Nephron (organoid): ENCODE results near the gene ANO4.
A peak's percentile ranks its signal among the peaks of the same experiment; 100 is the strongest.
"Not testable (repeated sequence)": the region's sequence is repeated elsewhere in the genome, so short reads cannot be mapped to it uniquely, and the experiment has no call there.

Experiments
- H3K27ac Mint-ChIP-seq, 3 experiments: 2 replicates each; pipeline ENCODE4 v1.8.0; 2020; ENCODE audit warnings: mixed read lengths in 3 of 3, mild to moderate bottlenecking in 2 of 3, moderate library complexity in 1 of 3
- H3K27me3 Mint-ChIP-seq: 2 replicates; pipeline ENCODE4 v1.8.0; 2021; ENCODE audit warnings: low read depth, mild to moderate bottlenecking, moderate library complexity, mixed read lengths
- H3K36me3 Mint-ChIP-seq: 2 replicates; pipeline ENCODE4 v1.8.0; 2020; ENCODE audit warnings: low read depth, mixed read lengths
- H3K4me1 Mint-ChIP-seq: 2 replicates; pipeline ENCODE4 v1.8.0; 2020; ENCODE audit warnings: mixed read lengths
- H3K4me3 Mint-ChIP-seq, 3 experiments: 2 replicates each; pipeline ENCODE4 v1.8.0; 2020; ENCODE audit warnings: mild to moderate bottlenecking in 3 of 3, mixed read lengths in 3 of 3, moderate library complexity in 2 of 3
- H3K9me3 Mint-ChIP-seq: 2 replicates; pipeline ENCODE4 v1.8.0; 2020; ENCODE audit warnings: mixed read lengths
- CTCF ChIP-seq, 3 experiments: fragments of 200-600 bp; sonication (generic); IDR thresholded peaks; one replicate each; pipeline ENCODE4 v1.5.0; 2021; ENCODE audit warnings: antibody characterized with exemption in 3 of 3; ENCODE audit not compliant: unreplicated experiment in 3 of 3

ANO4 gene

DNA sequence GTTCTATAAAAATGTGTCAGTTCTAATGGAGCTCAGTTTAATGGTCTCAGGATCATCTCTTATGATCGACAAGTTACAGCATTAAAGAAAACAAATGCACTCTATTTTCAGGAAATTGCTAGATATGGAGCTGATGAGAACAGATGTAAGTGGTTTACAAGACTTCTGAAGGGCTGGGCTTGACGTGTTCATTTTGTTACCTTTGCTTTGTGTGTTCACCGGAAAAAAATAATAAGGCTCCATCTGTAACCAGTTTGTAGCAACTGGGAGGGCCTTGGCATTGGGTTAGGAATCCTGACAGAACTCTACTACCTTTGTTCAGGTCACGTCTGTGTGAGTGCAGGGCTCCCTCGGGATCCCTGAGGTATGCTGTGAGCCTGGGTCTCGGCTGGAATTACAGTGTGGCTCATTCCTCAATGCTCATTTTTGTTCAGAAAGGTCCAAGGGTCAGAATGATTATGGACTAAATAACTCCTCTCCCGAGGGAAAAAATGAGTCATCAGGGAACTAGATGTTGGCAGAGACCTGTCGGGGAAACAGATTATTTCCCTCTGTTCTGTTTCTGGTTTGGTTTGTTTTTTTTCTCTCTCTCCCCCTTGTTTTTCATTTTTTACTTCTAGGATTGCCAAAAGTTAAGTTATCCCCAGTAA is 257.4 kb downstream of the ANO4 start:
- H3K9me3 Mint-ChIP-seq: no peaks in the 10 kb centered on the region
- H3K36me3 Mint-ChIP-seq: no peaks in the 10 kb centered on the region
- no peaks in the 10 kb centered on the region for H3K27me3 Mint-ChIP-seq

DNA sequence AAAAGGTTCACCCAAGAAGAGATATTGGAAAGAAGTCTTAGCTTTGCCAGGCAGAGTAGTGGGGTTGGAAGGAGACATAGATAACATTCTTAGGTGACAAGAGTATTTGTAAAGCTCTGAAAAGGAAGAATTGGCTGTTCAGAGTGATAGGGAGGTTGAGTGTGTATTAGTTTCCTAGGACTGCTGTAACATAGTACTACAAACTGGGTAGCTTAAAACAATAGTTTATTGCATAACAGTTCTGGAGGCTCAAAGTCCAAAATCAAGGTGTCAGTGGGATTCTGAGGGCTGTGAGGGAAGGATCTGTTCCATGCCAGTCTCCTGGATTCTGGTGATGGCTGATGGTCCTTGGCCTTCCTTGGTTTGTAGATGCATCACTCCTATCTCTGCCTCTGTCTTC is 258.6 kb downstream of the ANO4 start:
- Mint-ChIP-seq H3K4me3 (no peak overlapping the region), H3K36me3 (no peaks in the 10 kb centered on the region), H3K27me3 (no peaks in the 10 kb centered on the region), H3K4me1 (peaks cover 9% of the 10 kb centered on the region), H3K9me3 (no peaks in the 10 kb centered on the region), H3K27ac (no peak overlapping the region)
- TF ChIP-seq CTCF (IDR thresholded peaks at IDR 0.05; ENCODE audit: unreplicated experiment in 3 of 3): no peak

More for the DNA sequence above, 257.4 kb downstream of the ANO4 start:
- Mint-ChIP-seq H3K4me3 (no peak overlapping the region), H3K4me1 (peaks cover 9% of the 10 kb centered on the region), H3K27ac (peak overlapping the region; percentile 10 to 65 (median 37))
- no peak for TF ChIP-seq CTCF (IDR thresholded peaks at IDR 0.05; ENCODE audit: unreplicated experiment in 3 of 3)

GRCh38 chr12:101055940-101056339 is 261.4 kb downstream of the ANO4 start:
- Mint-ChIP-seq H3K4me3 (no peak overlapping the region), H3K36me3 (no peaks in the 10 kb centered on the region), H3K27me3 (no peaks in the 10 kb centered on the region), H3K9me3 (peaks cover 9% of the 10 kb centered on the region), H3K4me1 (peaks cover 9% of the 10 kb centered on the region), H3K27ac (no peak overlapping the region)
- TF ChIP-seq CTCF (IDR thresholded peaks at IDR 0.05; ENCODE audit: unreplicated experiment in 3 of 3): no peak

- H3K4me3 Mint-ChIP-seq, H3K36me3 Mint-ChIP-seq, H3K4me1 Mint-ChIP-seq, H3K27ac Mint-ChIP-seq, H3K27me3 Mint-ChIP-seq: not testable (repeated sequence)
- peaks cover 20% of the 10 kb centered on the region for H3K9me3 Mint-ChIP-seq
These were observed 267.9 kb downstream of the ANO4 start for GRCh38 chr12:101062508-101062907.

- Mint-ChIP-seq H3K27me3 (no peaks in the 10 kb centered on the region), H3K9me3 (peaks cover 11% of the 10 kb centered on the region), H3K27ac (no peak overlapping the region), H3K4me1 (peaks cover 6% of the 10 kb centered on the region), H3K36me3 (no peaks in the 10 kb centered on the region), H3K4me3 (no peak overlapping the region)
- no peak for TF ChIP-seq CTCF (IDR thresholded peaks at IDR 0.05; ENCODE audit: unreplicated experiment in 3 of 3)
These were observed 270.1 kb downstream of the ANO4 start for GRCh38 chr12:101064721-101065120.

GRCh38 chr12:101066489-101066888 is 271.9 kb downstream of the ANO4 start:
- Mint-ChIP-seq H3K4me3 (no peak overlapping the region), H3K9me3 (peaks cover 12% of the 10 kb centered on the region), H3K36me3 (no peaks in the 10 kb centered on the region), H3K27me3 (no peaks in the 10 kb centered on the region), H3K4me1 (peaks cover 6% of the 10 kb centered on the region), H3K27ac (no peak overlapping the region)
- no peak for TF ChIP-seq CTCF (IDR thresholded peaks at IDR 0.05; ENCODE audit: unreplicated experiment in 3 of 3)
